Measurements from ENCODE around the gene TAF8. TPM values are rescaled to one million over a fixed set of nuclear protein-coding genes. Genes with fewer than 3 reads are reported as not detected.

TAF8 gene
- total and polyA plus RNA-seq, 10 of the 15 experiments (the other 5 are each of a cell fraction or from before 2014, with no cell fraction given), result 11.7 to 30.9 (median 19.9) TPM

- ChIA-PET POLR2A (no interaction called here), SMC1A (ENCODE audit: uncharacterized antibody, unreplicated experiment) (interaction anchor here (1.4 kb wide), 1 partner anchor 36 kb away, joined by 4 read pairs; no protein-coding TSS in a partner anchor), CTCF (interaction anchor here (0.7 to 3.9 kb wide), 3 partner anchors 10 to 77 kb away, joined by 3 to 21 read pairs (median 4); no protein-coding TSS in a partner anchor), RAD21 (ENCODE audit: unreplicated experiment) (no interaction called here)
- Histone ChIP-seq H3K36me3 (ENCODE audit: control insufficient read depth in 2 of 2, insufficient read depth in 2 of 2, low read length in 1 of 2) (no peaks in the 10 kb centered on the region), H3K4me1 (ENCODE audit: control insufficient read depth, insufficient read depth, low read length) (no peaks in the 10 kb centered on the region), H3K9me3 (replicated peaks; ENCODE audit: control insufficient read depth, insufficient read depth, low read length) (no peaks in the 10 kb centered on the region), H3K4me2 (ENCODE audit: control insufficient read depth, insufficient read depth) (no peak overlapping the region), H3K79me2 (ENCODE audit: control insufficient read depth, insufficient read depth, low read length) (no peaks in the 10 kb centered on the region), H3K9ac (ENCODE audit: control insufficient read depth, insufficient read depth, low read length) (no peak overlapping the region), H3K4me3 (no peak overlapping the region), H4K20me1 (ENCODE audit: control insufficient read depth, insufficient read depth) (no peaks in the 10 kb centered on the region), H3K27me3 (replicated peaks in 1 of 2; ENCODE audit: control insufficient read depth in 2 of 2, insufficient read depth in 2 of 2, low read length in 1 of 2) (no peaks in the 10 kb centered on the region; a peak in 1 of 4 replicates), H2AFZ (ENCODE audit: control insufficient read depth, low read depth, low read length) (no peak overlapping the region), H3K27ac (ENCODE audit: control insufficient read depth, insufficient read depth) (no peak overlapping the region)
- no peak for DNase-seq (ENCODE audit: low read depth, low spot score)
- ATAC-seq, result no peak
- BruUV-seq (replicated peaks), result no TSS peak
- WGBS (ENCODE audit: insufficient coverage, insufficient replicate concordance, low lambda C conversion rate, missing lambda C conversion rate), result 55% methylated on average over 9 of the region's 9 CpGs
- no peak for FAIRE-seq
- TF ChIP-seq, protein P1, sequence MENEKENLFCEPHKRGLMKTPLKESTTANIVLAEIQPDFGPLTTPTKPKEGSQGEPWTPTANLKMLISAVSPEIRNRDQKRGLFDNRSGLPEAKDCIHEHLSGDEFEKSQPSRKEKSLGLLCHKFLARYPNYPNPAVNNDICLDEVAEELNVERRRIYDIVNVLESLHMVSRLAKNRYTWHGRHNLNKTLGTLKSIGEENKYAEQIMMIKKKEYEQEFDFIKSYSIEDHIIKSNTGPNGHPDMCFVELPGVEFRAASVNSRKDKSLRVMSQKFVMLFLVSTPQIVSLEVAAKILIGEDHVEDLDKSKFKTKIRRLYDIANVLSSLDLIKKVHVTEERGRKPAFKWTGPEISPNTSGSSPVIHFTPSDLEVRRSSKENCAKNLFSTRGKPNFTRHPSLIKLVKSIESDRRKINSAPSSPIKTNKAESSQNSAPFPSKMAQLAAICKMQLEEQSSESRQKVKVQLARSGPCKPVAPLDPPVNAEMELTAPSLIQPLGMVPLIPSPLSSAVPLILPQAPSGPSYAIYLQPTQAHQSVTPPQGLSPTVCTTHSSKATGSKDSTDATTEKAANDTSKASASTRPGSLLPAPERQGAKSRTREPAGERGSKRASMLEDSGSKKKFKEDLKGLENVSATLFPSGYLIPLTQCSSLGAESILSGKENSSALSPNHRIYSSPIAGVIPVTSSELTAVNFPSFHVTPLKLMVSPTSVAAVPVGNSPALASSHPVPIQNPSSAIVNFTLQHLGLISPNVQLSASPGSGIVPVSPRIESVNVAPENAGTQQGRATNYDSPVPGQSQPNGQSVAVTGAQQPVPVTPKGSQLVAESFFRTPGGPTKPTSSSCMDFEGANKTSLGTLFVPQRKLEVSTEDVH (IDR thresholded peaks at IDR 0.05; ENCODE audit: low read depth, partially characterized antibody), result no peak
- no peak for TF ChIP-seq CBFB (IDR thresholded peaks at IDR 0.05; ENCODE audit: low read depth)
- intact Hi-C loops (cut with micrococcal nuclease; ENCODE audit: unreplicated experiment) (no loop called here), in situ Hi-C loops (cut with MboI) (no loop called here)
Observed at GRCh38 chr6:42091718-42092023, 41.3 kb downstream of the TAF8 start.

- Histone ChIP-seq H2AFZ (ENCODE audit: control insufficient read depth, low read depth, low read length) (no peak overlapping the region), H3K9ac (ENCODE audit: control insufficient read depth, insufficient read depth, low read length) (no peak overlapping the region), H3K4me2 (ENCODE audit: control insufficient read depth, insufficient read depth) (no peak overlapping the region), H3K27ac (ENCODE audit: control insufficient read depth, insufficient read depth) (no peak overlapping the region), H3K9me3 (replicated peaks; ENCODE audit: control insufficient read depth, insufficient read depth, low read length) (no peaks in the 10 kb centered on the region), H3K36me3 (ENCODE audit: control insufficient read depth in 2 of 2, insufficient read depth in 2 of 2, low read length in 1 of 2) (no peaks in the 10 kb centered on the region), H3K27me3 (replicated peaks in 1 of 2; ENCODE audit: control insufficient read depth in 2 of 2, insufficient read depth in 2 of 2, low read length in 1 of 2) (no peaks in the 10 kb centered on the region; a peak in 1 of 4 replicates), H3K4me1 (ENCODE audit: control insufficient read depth, insufficient read depth, low read length) (no peaks in the 10 kb centered on the region), H3K79me2 (ENCODE audit: control insufficient read depth, insufficient read depth, low read length) (no peaks in the 10 kb centered on the region), H3K4me3 (no peak overlapping the region), H4K20me1 (ENCODE audit: control insufficient read depth, insufficient read depth) (no peaks in the 10 kb centered on the region)
- ChIA-PET RAD21 (ENCODE audit: unreplicated experiment) (no interaction called here), POLR2A (no interaction called here), CTCF (interaction anchor here (3.9 kb wide), 1 partner anchor 10 kb away, joined by 21 read pairs; no protein-coding TSS in a partner anchor), SMC1A (ENCODE audit: uncharacterized antibody, unreplicated experiment) (interaction anchor here (0.7 to 1.7 kb wide), 2 partner anchors 8 to 11 kb away, joined by 3 to 5 read pairs; no protein-coding TSS in a partner anchor)
- FAIRE-seq (no peak), ATAC-seq (no peak), DNase-seq (ENCODE audit: low read depth, low spot score) (no peak)
- no TSS peak for BruUV-seq (replicated peaks)
- in situ Hi-C loops (cut with MboI), result no loop called here
- WGBS (ENCODE audit: insufficient coverage, insufficient replicate concordance, low lambda C conversion rate, missing lambda C conversion rate), result 72% methylated on average over 10 of the region's 10 CpGs
- intact Hi-C loops (cut with micrococcal nuclease; ENCODE audit: unreplicated experiment), result no loop called here
- TF ChIP-seq, protein P2, sequence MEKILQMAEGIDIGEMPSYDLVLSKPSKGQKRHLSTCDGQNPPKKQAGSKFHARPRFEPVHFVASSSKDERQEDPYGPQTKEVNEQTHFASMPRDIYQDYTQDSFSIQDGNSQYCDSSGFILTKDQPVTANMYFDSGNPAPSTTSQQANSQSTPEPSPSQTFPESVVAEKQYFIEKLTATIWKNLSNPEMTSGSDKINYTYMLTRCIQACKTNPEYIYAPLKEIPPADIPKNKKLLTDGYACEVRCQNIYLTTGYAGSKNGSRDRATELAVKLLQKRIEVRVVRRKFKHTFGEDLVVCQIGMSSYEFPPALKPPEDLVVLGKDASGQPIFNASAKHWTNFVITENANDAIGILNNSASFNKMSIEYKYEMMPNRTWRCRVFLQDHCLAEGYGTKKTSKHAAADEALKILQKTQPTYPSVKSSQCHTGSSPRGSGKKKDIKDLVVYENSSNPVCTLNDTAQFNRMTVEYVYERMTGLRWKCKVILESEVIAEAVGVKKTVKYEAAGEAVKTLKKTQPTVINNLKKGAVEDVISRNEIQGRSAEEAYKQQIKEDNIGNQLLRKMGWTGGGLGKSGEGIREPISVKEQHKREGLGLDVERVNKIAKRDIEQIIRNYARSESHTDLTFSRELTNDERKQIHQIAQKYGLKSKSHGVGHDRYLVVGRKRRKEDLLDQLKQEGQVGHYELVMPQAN (conservative IDR thresholded peaks at IDR 0.05), result no peak
- TF ChIP-seq MEF2B (IDR thresholded peaks at IDR 0.05; ENCODE audit: partially characterized antibody, poor library complexity, severe bottlenecking), result no peak
- no peak for TF ChIP-seq SRF (IDR thresholded peaks at IDR 0.05; ENCODE audit: low read depth in 2 of 2, low read length in 2 of 2)
- TF ChIP-seq RUNX3 (IDR thresholded peaks at IDR 0.05; ENCODE audit: low read length), result no peak
- TF ChIP-seq CHD4 (IDR thresholded peaks at IDR 0.05), result no peak
- no peak for TF ChIP-seq TCF12 (IDR thresholded peaks at IDR 0.05; ENCODE audit: low read depth, low read length)
Observed at GRCh38 chr6:42093582-42094329, 43.4 kb downstream of the TAF8 start.

Data from GM12878 (cell line).